ENCODE measurements around the gene SRPK2. TPM values are rescaled to one million over a fixed set of nuclear protein-coding genes. Genes with fewer than 3 reads are reported as not detected.

SRPK2 gene
- total RNA-seq, 4 donors from 2014 or later, result 39.6 to 66.9 (median 45.6) TPM

- no peak for TF ChIP-seq CTCF (IDR thresholded peaks at IDR 0.05; ENCODE audit: low read depth)
Measured at GRCh38 chr7:105307163-105307672, 81.5 kb downstream of the SRPK2 start.

GRCh38 chr7:105306298-105306748, 82.4 kb downstream of the SRPK2 start:
- TF ChIP-seq CTCF (IDR thresholded peaks at IDR 0.05; ENCODE audit: low read depth), result no peak

- TF ChIP-seq CTCF (IDR thresholded peaks at IDR 0.05; ENCODE audit: low read depth), result no peak
Measured at GRCh38 chr7:105305633-105306032, 83.1 kb downstream of the SRPK2 start.

- no peak for TF ChIP-seq CTCF (IDR thresholded peaks at IDR 0.05; ENCODE audit: low read depth)
Measured at GRCh38 chr7:105304040-105304895, 84.5 kb downstream of the SRPK2 start.

- no peak for TF ChIP-seq CTCF (IDR thresholded peaks at IDR 0.05; ENCODE audit: low read depth)
Measured at GRCh38 chr7:105298439-105298894, 90.3 kb downstream of the SRPK2 start.

GRCh38 chr7:105297985-105298384, 90.7 kb downstream of the SRPK2 start:
- TF ChIP-seq CTCF (IDR thresholded peaks at IDR 0.05; ENCODE audit: low read depth), result no peak

GRCh38 chr7:105297309-105297708, 91.4 kb downstream of the SRPK2 start:
- TF ChIP-seq CTCF (IDR thresholded peaks at IDR 0.05; ENCODE audit: low read depth), result no peak

Measured in subcutaneous adipose tissue (tissue), 4 donors.